Caco-2 (cell line): ENCODE results near the gene STX17. TPM values are rescaled to one million over a fixed set of nuclear protein-coding genes. Genes with fewer than 3 reads are reported as not detected.

Experiments
- BruUV-seq: library from RNA; stranded (reverse); fragments of 400-500 nt; replicated peaks from 2 replicates; lab custom pipeline; 2021; lab: Mats Ljungman, UMichigan
- CTCF ChIA-PET: fragments of 300-600 bp; sonication (Branson Sonifier 250); formaldehyde crosslinking; loops from one replicate; lab custom pipeline; 2022; ENCODE audit warnings: antibody characterized with exemption; lab: Charles Lee
- POLR2A ChIA-PET: fragments of 300-600 bp; sonication (Branson Sonifier 250); formaldehyde crosslinking; loops from one replicate; lab custom pipeline; 2022; ENCODE audit warnings: antibody characterized with exemption; lab: Charles Lee
- DNase-seq, 2 experiments: peaks; one replicate each; pipeline versions ENCODE4 v3.0.0 to v3.0.0-alpha.2; 2020 to 2022
- H3K27me3 ChIP-seq: replicated peaks from 2 replicates; pipeline ENCODE4 v1.6.0; 2011; ENCODE audit warnings: low read length; ENCODE audit not compliant: control insufficient read depth, insufficient read depth
- H3K36me3 ChIP-seq: 2 replicates; pipeline ENCODE4 v1.5.1; 2011; ENCODE audit warnings: low read length; ENCODE audit not compliant: control insufficient read depth, insufficient read depth
- H3K4me1 ChIP-seq: fragments of 250-450 bp; sonication (Bioruptor Pico); 2 replicates; pipeline ENCODE4 v1.5.1; 2020; ENCODE audit warnings: mild to moderate bottlenecking
- H3K4me3 ChIP-seq: 2 replicates; pipeline ENCODE4 v1.5.1; 2011; ENCODE audit warnings: low read depth, mild to moderate bottlenecking, control low read depth, low read length
- H3K9me3 ChIP-seq: fragments of 250-450 bp; sonication (Bioruptor Pico); 2 replicates; pipeline ENCODE4 v1.5.1; 2020; ENCODE audit warnings: mild to moderate bottlenecking, moderate library complexity
- H3K27ac Mint-ChIP-seq: one replicate; pipeline ENCODE4 v1.8.0; 2022; ENCODE audit warnings: mixed read lengths; ENCODE audit not compliant: unreplicated experiment
- H3K27me3 Mint-ChIP-seq: one replicate; pipeline ENCODE4 v1.8.0; 2022; ENCODE audit warnings: mixed read lengths; ENCODE audit not compliant: insufficient read depth, unreplicated experiment
- H3K36me3 Mint-ChIP-seq: one replicate; pipeline ENCODE4 v1.8.0; 2022; ENCODE audit warnings: mild to moderate bottlenecking, mixed read lengths; ENCODE audit not compliant: insufficient read depth, unreplicated experiment
- H3K4me1 Mint-ChIP-seq: one replicate; pipeline ENCODE4 v1.8.0; 2022; ENCODE audit warnings: low read depth, mixed read lengths; ENCODE audit not compliant: unreplicated experiment
- H3K4me3 Mint-ChIP-seq: one replicate; pipeline ENCODE4 v1.8.0; 2022; ENCODE audit warnings: mild to moderate bottlenecking, moderate library complexity, mixed read lengths; ENCODE audit not compliant: unreplicated experiment
- H3K9me3 Mint-ChIP-seq: one replicate; pipeline ENCODE4 v1.8.0; 2022; ENCODE audit warnings: mixed read lengths; ENCODE audit not compliant: unreplicated experiment
- CTCF ChIP-seq, 2 experiments: fragments of 200-600 bp in 1 of 2; IDR thresholded peaks; 1 replicate in 1 of 2; 2 replicates in 1 of 2; pipeline versions ENCODE4 v1.5.1 to v1.8.0; 2011 to 2022; ENCODE audit warnings: antibody characterized with exemption in 1 of 2, control low read depth in 1 of 2, inconsistent platforms in 1 of 2, low read depth in 1 of 2, low read length in 1 of 2, mild to moderate bottlenecking in 1 of 2, moderate library complexity in 1 of 2; ENCODE audit not compliant: insufficient read depth in 1 of 2, severe bottlenecking in 1 of 2, unreplicated experiment in 1 of 2
- intact Hi-C: fragments of 100-400 bp; cut with micrococcal nuclease; formaldehyde crosslinking; loops from one replicate; pipeline ENCODE4 v1.10.0; 2022; ENCODE audit not compliant: unreplicated experiment
- total RNA-seq: library from RNA; stranded (reverse); gene quantifications from 2 replicates; pipeline ENCODE4 v1.2.3, GENCODE V29; 2022

STX17 gene
- total RNA-seq, 1 experiment from 2014 or later: 40.2 TPM

GRCh38 chr9:99873943-99874584 lies 32.4 kb upstream of the STX17 start:
- no peak overlapping the region for H3K4me3 Mint-ChIP-seq
- H3K36me3 Mint-ChIP-seq: no peaks in the 10 kb centered on the region
- H3K9me3 Mint-ChIP-seq: no peaks in the 10 kb centered on the region
- Histone ChIP-seq H3K36me3 (no peaks in the 10 kb centered on the region), H3K4me3 (no peak overlapping the region), H3K4me1 (no peaks in the 10 kb centered on the region), H3K9me3 (no peaks in the 10 kb centered on the region), H3K27me3 (no peaks in the 10 kb centered on the region)
- ChIA-PET POLR2A (no interaction called here), CTCF (interaction anchor here (0.6 kb wide), 1 partner anchor 1588 kb away, joined by 3 read pairs; no protein-coding TSS in a partner anchor)
- no peaks in the 10 kb centered on the region for H3K4me1 Mint-ChIP-seq
- no TSS peak for BruUV-seq
- H3K27me3 Mint-ChIP-seq: no peaks in the 10 kb centered on the region
- intact Hi-C loops: no loop called here
- H3K27ac Mint-ChIP-seq: no peak overlapping the region
- TF ChIP-seq CTCF (IDR thresholded peaks at IDR 0.05; ENCODE audit: insufficient read depth in 1 of 2, low read depth in 1 of 2, low read length in 1 of 2, severe bottlenecking in 1 of 2, unreplicated experiment in 1 of 2): no peak
- no peak for DNase-seq

- Histone ChIP-seq H3K4me1 (no peaks in the 10 kb centered on the region), H3K27me3 (no peaks in the 10 kb centered on the region), H3K9me3 (no peaks in the 10 kb centered on the region), H3K36me3 (no peaks in the 10 kb centered on the region), H3K4me3 (no peak overlapping the region)
- intact Hi-C loops: no loop called here
- no peak for DNase-seq
- Mint-ChIP-seq H3K27me3 (no peaks in the 10 kb centered on the region), H3K4me1 (no peaks in the 10 kb centered on the region), H3K4me3 (no peak overlapping the region), H3K36me3 (no peaks in the 10 kb centered on the region), H3K27ac (no peak overlapping the region), H3K9me3 (no peaks in the 10 kb centered on the region)
- TF ChIP-seq CTCF (IDR thresholded peaks at IDR 0.05; ENCODE audit: insufficient read depth in 1 of 2, low read depth in 1 of 2, low read length in 1 of 2, severe bottlenecking in 1 of 2, unreplicated experiment in 1 of 2): no peak
- BruUV-seq: no TSS peak
- ChIA-PET CTCF (no interaction called here), POLR2A (no interaction called here)
These were observed 30.3 kb upstream of the STX17 start for GRCh38 chr9:99876190-99876589.

- Mint-ChIP-seq H3K4me1 (no peaks in the 10 kb centered on the region), H3K27me3 (no peaks in the 10 kb centered on the region), H3K4me3 (no peak overlapping the region), H3K27ac (no peak overlapping the region), H3K36me3 (no peaks in the 10 kb centered on the region), H3K9me3 (no peaks in the 10 kb centered on the region)
- no TSS peak for BruUV-seq
- Histone ChIP-seq H3K27me3 (no peaks in the 10 kb centered on the region), H3K9me3 (no peaks in the 10 kb centered on the region), H3K4me1 (no peaks in the 10 kb centered on the region), H3K4me3 (no peak overlapping the region), H3K36me3 (no peaks in the 10 kb centered on the region)
- POLR2A ChIA-PET: no interaction called here
- no peak for TF ChIP-seq CTCF (IDR thresholded peaks at IDR 0.05; ENCODE audit: insufficient read depth in 1 of 2, low read depth in 1 of 2, low read length in 1 of 2, severe bottlenecking in 1 of 2, unreplicated experiment in 1 of 2)
- CTCF ChIA-PET: no interaction called here
- DNase-seq: no peak
- intact Hi-C loops: no loop called here
These were observed 27.8 kb upstream of the STX17 start for GRCh38 chr9:99878651-99879050.
